NCI-H748 (cell line): ENCODE results near the gene PTCHD1.

Experiments
- DNase-seq: peaks from one replicate; lab custom pipeline; 2025; ENCODE audit not compliant: unreplicated experiment; lab: John Stamatoyannopoulos, UW

The PTCHD1 gene

GRCh38 chrX:23334848-23335599, at the start of gene PTCHD1:
Gene PTCHD1, plus strand, starts transcription at chrX:23334849. Its CDS starts 27 bp downstream, at chrX:23334876.
- DNase-seq = peak; percentile 67

- DNase-seq = no peak
These were observed 47.9 kb upstream of the PTCHD1 start for GRCh38 chrX:23286731-23287130.

- DNase-seq = no peak
These were observed 47.4 kb upstream of the PTCHD1 start for GRCh38 chrX:23287191-23287725.

GRCh38 chrX:23292354-23292987, 42.2 kb upstream of the PTCHD1 start:
- DNase-seq = peak; percentile 15

- DNase-seq = no peak
These were observed 41.5 kb upstream of the PTCHD1 start for GRCh38 chrX:23292988-23293651.

- no peak for DNase-seq
These were observed 29.8 kb upstream of the PTCHD1 start for GRCh38 chrX:23304881-23305280.

GRCh38 chrX:23311731-23312130, 22.9 kb upstream of the PTCHD1 start:
- DNase-seq = no peak

GRCh38 chrX:23312136-23312535, 22.5 kb upstream of the PTCHD1 start:
- no peak for DNase-seq

GRCh38 chrX:23317799-23318724, 16.6 kb upstream of the PTCHD1 start:
- DNase-seq = peak; percentile 40

- DNase-seq = no peak
These were observed 7.5 kb upstream of the PTCHD1 start for GRCh38 chrX:23327104-23327503.

- peak; percentile 67 for DNase-seq
These were observed 2.9 kb upstream of the PTCHD1 start for GRCh38 chrX:23331701-23332100.

GRCh38 chrX:23332101-23332887, 2.4 kb upstream of the PTCHD1 start:
- DNase-seq = peak; percentile 73

- peak; percentile 61 for DNase-seq
These were observed 1.5 kb upstream of the PTCHD1 start for GRCh38 chrX:23332888-23333821.

GRCh38 chrX:23333842-23334520, 668 bp upstream of the PTCHD1 start:
- peak; percentile 78 for DNase-seq

GRCh38 chrX:23334521-23334847, 165 bp upstream of the PTCHD1 start:
- no peak for DNase-seq

- DNase-seq = no peak
These were observed 3.7 kb downstream of the PTCHD1 start for GRCh38 chrX:23338334-23338733.

GRCh38 chrX:23341452-23341851, 6.8 kb downstream of the PTCHD1 start:
- DNase-seq = no peak

GRCh38 chrX:23344238-23344903, 9.7 kb downstream of the PTCHD1 start:
- peak; percentile 66 for DNase-seq
